ENCODE results near the gene RTF1. TPM values are rescaled to one million over a fixed set of nuclear protein-coding genes. Genes with fewer than 3 reads are reported as not detected.

RTF1 gene
- total and polyA plus RNA-seq, 8 donors, result 8.8 to 47.9 (median 41.9) TPM

GRCh38 chr15:41474941-41475340, 58.0 kb downstream of the RTF1 start:
- 41 to 65% (median 57%) methylated on average over 2 of the region's 2 CpGs for WGBS, 5 donors
- Histone ChIP-seq H3K36me3 (peaks cover 81 to 100% (median 100%) of the 10 kb centered on the region in 4 donors), H3K4me3 (no peak overlapping the region), H3K27me3 (no peaks in the 10 kb centered on the region), H3K27ac (peak overlapping the region; percentile 54 to 78 (median 68)), H3K9me3 (no peaks in the 10 kb centered on the region), H3K4me1 (peaks cover 0 to 11% (median 3%) of the 10 kb centered on the region in 4 donors)
- DNase-seq, result peak; percentile 36 to 61
- intact Hi-C loops (cut with DNase I; ENCODE audit: low total_unique reads), result no loop called here
- peak in 2 of 3 donors; percentile 49 to 62 for TF ChIP-seq POLR2AphosphoS5 (IDR thresholded peaks at IDR 0.05)
- no peak for TF ChIP-seq EP300 (IDR thresholded peaks at IDR 0.05)
- no peak for TF ChIP-seq POLR2A (IDR thresholded peaks at IDR 0.05)
- TF ChIP-seq CTCF (IDR thresholded peaks at IDR 0.05), result no peak

GRCh38 chr15:41476416-41477048, 59.6 kb downstream of the RTF1 start:
- TF ChIP-seq POLR2A (IDR thresholded peaks at IDR 0.05) (no peak), POLR2AphosphoS5 (IDR thresholded peaks at IDR 0.05) (no peak), EP300 (IDR thresholded peaks at IDR 0.05) (no peak), CTCF (IDR thresholded peaks at IDR 0.05) (no peak)
- Histone ChIP-seq H3K9me3 (no peaks in the 10 kb centered on the region), H3K4me1 (peaks cover 3 to 23% (median 9%) of the 10 kb centered on the region in 4 donors), H3K36me3 (peaks cover 82 to 100% (median 100%) of the 10 kb centered on the region in 4 donors), H3K27me3 (no peaks in the 10 kb centered on the region), H3K27ac (peak overlapping the region in 1 of 5 donors; percentile 21), H3K4me3 (no peak overlapping the region)
- intact Hi-C loops (cut with DNase I; ENCODE audit: low total_unique reads), result no loop called here
- WGBS, 5 donors, result 78 to 88% (median 80%) methylated on average over 5 of the region's 5 CpGs
- no peak for DNase-seq

- H3K9me3 ChIP-seq, result no peaks in the 10 kb centered on the region
- H3K4me3 ChIP-seq, result no peak overlapping the region
- peaks cover 54 to 87% (median 78%) of the 10 kb centered on the region in 4 donors for H3K36me3 ChIP-seq
- WGBS, 5 donors, result 78 to 90% (median 82%) methylated on average over 12 of the region's 12 CpGs
- intact Hi-C loops (cut with DNase I; ENCODE audit: low total_unique reads), result no loop called here
- TF ChIP-seq POLR2AphosphoS5 (IDR thresholded peaks at IDR 0.05), result no peak
- TF ChIP-seq EP300 (IDR thresholded peaks at IDR 0.05), result no peak
- TF ChIP-seq POLR2A (IDR thresholded peaks at IDR 0.05), result no peak
- TF ChIP-seq CTCF (IDR thresholded peaks at IDR 0.05), result no peak
- no peak for DNase-seq
- no peaks in the 10 kb centered on the region for H3K27me3 ChIP-seq
- no peak overlapping the region for H3K27ac ChIP-seq
- H3K4me1 ChIP-seq, result peaks cover 20 to 28% (median 25%) of the 10 kb centered on the region in 4 donors
These were observed 63.7 kb downstream of the RTF1 start for GRCh38 chr15:41480396-41481140.

- WGBS, 5 donors, result 46 to 58% (median 55%) methylated on average over 9 of the region's 9 CpGs
- Histone ChIP-seq H3K4me3 (peak overlapping the region in 1 of 4 donors; percentile 1), H3K27me3 (peaks cover 0 to 6% (median 0%) of the 10 kb centered on the region in 3 donors), H3K27ac (peak overlapping the region; percentile 61 to 76 (median 70)), H3K4me1 (peaks cover 20 to 28% (median 25%) of the 10 kb centered on the region in 4 donors), H3K9me3 (no peaks in the 10 kb centered on the region), H3K36me3 (peaks cover 40 to 70% (median 61%) of the 10 kb centered on the region in 4 donors)
- peak; percentile 29 to 68 for DNase-seq
- intact Hi-C loops (cut with DNase I; ENCODE audit: low total_unique reads), result no loop called here
- TF ChIP-seq POLR2AphosphoS5 (IDR thresholded peaks at IDR 0.05) (peak in 2 of 3 donors; percentile 35 to 39), CTCF (IDR thresholded peaks at IDR 0.05) (no peak)
These were observed 65.4 kb downstream of the RTF1 start for GRCh38 chr15:41482110-41482877.
